Fibroblast of lung (primary cell): ENCODE results near the gene POGZ.

Experiments used
- EZH2 ChIP-seq: IDR thresholded peaks from 2 replicates; pipeline ENCODE4 v1.5.1; 2012; ENCODE audit warnings: low read length, control low read depth, mild to moderate bottlenecking; ENCODE audit errors: missing control alignments
- TF ChIP-seq, protein P1 (sequence below), 2 donors: IDR thresholded peaks in 1 of 2; conservative IDR thresholded peaks in 1 of 2; 1 replicate in 1 of 2; 2 replicates in 1 of 2; pipeline ENCODE4 v1.5.1; 2011 to 2012; ENCODE audit warnings: low read length in 2 of 2, control low read depth in 1 of 2, inconsistent platforms in 1 of 2, low read depth in 1 of 2, mild to moderate bottlenecking in 1 of 2

DNA sequence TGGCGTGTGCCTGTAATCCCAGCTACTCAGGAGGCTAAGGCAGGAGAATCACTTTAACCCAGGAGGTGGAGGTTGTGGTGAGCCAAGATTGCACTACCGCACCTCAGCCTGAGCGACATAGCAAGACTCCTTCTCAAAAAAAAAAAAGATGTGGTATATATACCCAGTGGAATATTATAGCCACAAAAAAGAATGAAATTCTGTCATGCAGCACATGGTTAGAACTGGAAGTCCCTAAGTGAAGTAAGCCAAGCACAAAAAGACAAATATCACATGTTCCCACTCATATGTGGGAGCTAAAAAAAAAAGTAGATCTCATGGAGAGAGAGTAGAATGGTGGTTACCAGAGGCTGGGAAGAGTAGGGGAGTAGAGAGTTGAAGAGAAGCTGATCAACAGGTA, 41.2 kb downstream of the POGZ start:
- TF ChIP-seq, protein P1, sequence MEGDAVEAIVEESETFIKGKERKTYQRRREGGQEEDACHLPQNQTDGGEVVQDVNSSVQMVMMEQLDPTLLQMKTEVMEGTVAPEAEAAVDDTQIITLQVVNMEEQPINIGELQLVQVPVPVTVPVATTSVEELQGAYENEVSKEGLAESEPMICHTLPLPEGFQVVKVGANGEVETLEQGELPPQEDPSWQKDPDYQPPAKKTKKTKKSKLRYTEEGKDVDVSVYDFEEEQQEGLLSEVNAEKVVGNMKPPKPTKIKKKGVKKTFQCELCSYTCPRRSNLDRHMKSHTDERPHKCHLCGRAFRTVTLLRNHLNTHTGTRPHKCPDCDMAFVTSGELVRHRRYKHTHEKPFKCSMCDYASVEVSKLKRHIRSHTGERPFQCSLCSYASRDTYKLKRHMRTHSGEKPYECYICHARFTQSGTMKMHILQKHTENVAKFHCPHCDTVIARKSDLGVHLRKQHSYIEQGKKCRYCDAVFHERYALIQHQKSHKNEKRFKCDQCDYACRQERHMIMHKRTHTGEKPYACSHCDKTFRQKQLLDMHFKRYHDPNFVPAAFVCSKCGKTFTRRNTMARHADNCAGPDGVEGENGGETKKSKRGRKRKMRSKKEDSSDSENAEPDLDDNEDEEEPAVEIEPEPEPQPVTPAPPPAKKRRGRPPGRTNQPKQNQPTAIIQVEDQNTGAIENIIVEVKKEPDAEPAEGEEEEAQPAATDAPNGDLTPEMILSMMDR (conservative IDR thresholded peaks at IDR 0.05 in 1 of 2, IDR thresholded peaks at IDR 0.05 in 1 of 2; ENCODE audit: low read depth in 1 of 2, low read length in 2 of 2): no peak
- TF ChIP-seq EZH2: no peak
